Bone marrow (tissue), 2 donors: ENCODE data around the gene IGFBP4.

Experiments
- DNase-seq, 2 donors: peaks; one replicate each; lab custom pipeline; 2025; lab: John Stamatoyannopoulos, UW

The IGFBP4 gene

GRCh38 chr17:40456396-40456951, 13.2 kb downstream of the IGFBP4 start:
- no peak for DNase-seq

DNA sequence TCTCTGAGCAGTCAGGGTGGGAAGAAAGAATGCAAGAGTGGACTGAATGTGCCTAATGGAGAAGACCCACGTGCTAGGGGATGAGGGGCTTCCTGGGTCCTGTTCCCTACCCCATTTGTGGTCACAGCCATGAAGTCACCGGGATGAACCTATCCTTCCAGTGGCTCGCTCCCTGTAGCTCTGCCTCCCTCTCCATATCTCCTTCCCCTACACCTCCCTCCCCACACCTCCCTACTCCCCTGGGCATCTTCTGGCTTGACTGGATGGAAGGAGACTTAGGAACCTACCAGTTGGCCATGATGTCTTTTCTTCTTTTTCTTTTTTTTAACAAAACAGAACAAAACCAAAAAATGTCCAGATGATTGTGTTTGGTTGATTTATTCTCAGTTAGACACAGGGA, 14.1 kb downstream of the IGFBP4 start:
- DNase-seq, result no peak

DNA sequence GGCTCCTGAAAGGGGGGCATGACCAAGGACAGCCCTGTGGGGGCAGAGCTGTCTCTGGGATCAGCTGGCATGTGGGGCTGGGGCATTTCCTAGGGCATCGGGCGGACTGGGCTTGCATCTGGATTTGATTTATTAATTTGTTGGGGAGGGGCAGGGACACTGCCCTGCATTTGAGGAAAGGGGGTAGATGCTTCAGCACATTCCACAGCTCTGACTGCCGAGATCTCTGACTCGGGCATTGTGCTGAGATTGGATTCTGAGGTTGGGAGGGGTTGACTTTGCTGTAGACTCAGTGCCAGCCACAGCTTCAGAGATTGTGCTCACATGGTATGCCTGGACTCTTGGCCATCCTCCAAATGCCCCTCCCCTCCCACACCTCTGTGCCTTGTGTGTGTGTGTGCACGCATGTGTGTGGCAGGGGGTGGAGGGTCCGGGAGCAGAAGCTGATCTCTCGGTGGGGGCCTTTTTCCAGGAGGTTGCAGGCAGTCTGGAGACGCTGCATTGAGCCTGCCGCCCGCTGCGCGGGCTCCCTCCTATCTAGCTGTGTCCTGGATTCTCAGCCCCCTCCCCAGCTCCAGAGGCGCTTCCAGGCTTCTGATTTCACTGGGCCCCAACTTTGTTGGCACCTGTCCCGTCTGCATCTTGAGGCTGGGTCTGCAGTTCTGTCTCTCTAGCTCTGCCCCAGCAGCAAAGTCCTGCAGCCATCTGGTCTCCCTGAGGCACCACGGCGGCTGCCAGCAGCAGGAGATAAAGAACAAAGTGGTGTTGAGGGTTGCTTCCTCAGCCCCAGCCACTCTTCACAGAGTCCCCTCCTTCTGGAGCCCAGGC, 14.9 kb downstream of the IGFBP4 start:
- no peak for DNase-seq

DNA sequence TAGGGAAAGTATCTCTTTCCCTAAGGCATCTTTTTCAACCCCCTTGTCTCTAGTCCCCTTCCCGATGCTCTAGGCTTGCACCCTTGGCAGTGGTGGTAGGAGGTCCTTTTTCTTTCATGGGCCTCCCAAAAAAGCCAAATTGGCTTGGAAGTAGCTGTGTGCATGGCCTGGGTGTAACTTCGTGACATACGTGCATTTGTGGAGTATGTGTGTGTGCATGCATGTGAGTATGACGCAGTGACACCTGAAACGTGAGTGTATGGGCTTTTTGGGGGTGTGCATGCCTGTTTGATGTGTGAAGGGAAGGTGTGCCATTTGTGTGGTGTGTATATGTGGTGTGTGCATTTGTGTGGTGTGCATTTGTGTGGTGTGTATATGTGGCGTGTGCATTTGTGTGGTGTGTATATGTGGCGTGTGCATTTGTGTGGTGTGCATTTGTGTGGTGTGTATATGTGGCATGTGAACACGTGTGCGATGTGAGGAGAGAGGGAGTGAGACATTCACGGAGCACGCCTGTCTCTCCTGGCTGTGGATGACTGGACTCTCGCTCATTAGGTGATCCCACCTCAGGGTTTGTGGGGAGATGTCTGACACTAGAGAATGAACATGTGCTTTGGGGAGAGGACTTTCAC, 15.7 kb downstream of the IGFBP4 start:
- no peak for DNase-seq

- no peak for DNase-seq
Observed at GRCh38 chr17:40459636-40460603, 16.7 kb downstream of the IGFBP4 start.

- DNase-seq, result no peak
Observed at GRCh38 chr17:40460604-40460967, 17.3 kb downstream of the IGFBP4 start.

GRCh38 chr17:40460968-40461731, 17.9 kb downstream of the IGFBP4 start:
- no peak for DNase-seq

GRCh38 chr17:40461732-40462342, 18.6 kb downstream of the IGFBP4 start:
- no peak for DNase-seq

- DNase-seq, result no peak
Observed at GRCh38 chr17:40462343-40463121, 19.3 kb downstream of the IGFBP4 start.

- no peak for DNase-seq
Observed at GRCh38 chr17:40463122-40463550, 19.9 kb downstream of the IGFBP4 start.

DNA sequence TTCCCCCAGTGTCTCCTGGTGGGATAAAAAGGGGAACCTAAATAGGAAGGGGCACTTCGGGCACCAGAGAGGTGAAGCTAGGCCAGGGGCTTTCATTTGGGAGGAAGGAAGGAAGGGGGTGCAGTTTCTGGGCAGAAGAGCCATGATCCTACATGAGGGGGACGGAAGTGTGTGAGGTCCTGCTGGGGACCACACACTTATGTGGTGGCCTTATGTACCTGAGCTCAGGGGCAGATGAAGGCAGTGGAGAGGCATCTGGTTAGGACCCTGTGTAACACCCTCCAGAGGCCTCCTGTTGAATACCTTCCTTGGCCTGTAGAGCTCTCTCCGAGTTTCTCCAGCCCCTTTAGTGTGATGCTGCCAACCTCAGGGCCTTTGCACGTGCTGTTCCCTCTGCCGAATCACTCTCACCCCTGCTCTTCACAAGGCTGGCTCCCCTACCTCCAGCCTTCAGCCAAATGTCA, 21.2 kb downstream of the IGFBP4 start:
- no peak for DNase-seq

GRCh38 chr17:40466298-40466971, 23.2 kb downstream of the IGFBP4 start:
- no peak for DNase-seq

DNA sequence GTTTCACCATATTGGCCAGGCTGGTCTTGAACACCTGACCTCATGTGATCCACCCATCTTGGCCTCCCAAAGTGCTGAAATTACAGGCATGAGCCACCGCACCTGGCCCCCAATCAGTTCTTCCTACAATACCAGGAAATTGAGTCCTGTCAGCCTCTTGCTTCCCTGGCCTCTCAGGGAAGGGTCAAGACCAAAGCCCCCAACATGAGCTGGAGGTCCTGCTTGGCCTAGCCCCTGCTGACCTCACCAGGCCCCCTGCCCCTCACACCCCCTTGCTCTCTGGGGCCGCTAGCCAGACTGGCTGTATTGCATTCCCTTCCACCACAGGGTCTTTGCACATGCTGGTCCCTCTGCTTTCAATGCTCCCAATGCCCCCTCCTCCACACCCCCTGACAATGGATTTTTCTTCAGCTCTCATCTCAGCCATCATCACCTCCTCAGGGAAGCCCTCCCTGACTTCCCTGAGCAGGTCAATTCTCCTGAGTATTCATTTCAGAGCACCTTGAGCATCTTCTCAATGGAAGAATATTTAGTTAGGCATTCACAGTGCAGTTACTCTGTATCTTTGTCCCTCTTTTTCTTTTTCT, 24.1 kb downstream of the IGFBP4 start:
- no peak for DNase-seq

- no peak for DNase-seq
Observed at GRCh38 chr17:40468560-40468959, 25.3 kb downstream of the IGFBP4 start.

GRCh38 chr17:40469805-40470675, 26.8 kb downstream of the IGFBP4 start:
- no peak for DNase-seq

- no peak for DNase-seq
Observed at GRCh38 chr17:40470932-40471828, 27.9 kb downstream of the IGFBP4 start.
